Loucy (cell line): ENCODE data around the gene INSYN2B.

Source experiments
- H2AFZ ChIP-seq: fragments of 200-600 bp; sonication (generic); 2 replicates; pipeline ENCODE4 v1.6.0; 2016; ENCODE audit warnings: antibody characterized with exemption, mild to moderate bottlenecking, low read length, moderate library complexity
- H3F3A ChIP-seq: fragments of 200-600 bp; 2 replicates; pipeline ENCODE4 v1.6.0; 2016; ENCODE audit warnings: antibody characterized with exemption, low read depth, mild to moderate bottlenecking
- H3K27me3 ChIP-seq: fragments of 200-600 bp; sonication (generic); 2 replicates; pipeline ENCODE4 v1.6.1; 2014; ENCODE audit warnings: low read length, mild to moderate bottlenecking; ENCODE audit not compliant: insufficient read depth, poor library complexity, severe bottlenecking
- H3K36me3 ChIP-seq: fragments of 200-600 bp; sonication (generic); 2 replicates; pipeline ENCODE4 v1.6.1; 2016; ENCODE audit warnings: low read length; ENCODE audit not compliant: insufficient read depth
- H3K4me1 ChIP-seq: fragments of 200-600 bp; sonication (generic); 2 replicates; pipeline ENCODE4 v1.5.1; 2014; ENCODE audit warnings: low read length, mild to moderate bottlenecking; ENCODE audit not compliant: insufficient read depth, poor library complexity, severe bottlenecking
- H3K4me2 ChIP-seq: fragments of 200-600 bp; sonication (generic); 2 replicates; pipeline ENCODE4 v1.6.0; 2014; ENCODE audit warnings: antibody characterized with exemption, low read length, low read depth, mild to moderate bottlenecking; ENCODE audit not compliant: poor library complexity, severe bottlenecking
- H3K4me3 ChIP-seq: fragments of 200-600 bp; sonication (generic); 2 replicates; pipeline ENCODE4 v1.5.1; 2014; ENCODE audit warnings: low read length, mild to moderate bottlenecking, mixed read lengths; ENCODE audit not compliant: poor library complexity, severe bottlenecking
- H3K79me2 ChIP-seq: fragments of 200-600 bp; sonication (generic); 2 replicates; pipeline ENCODE4 v1.6.1; 2014; ENCODE audit warnings: low read length; ENCODE audit not compliant: insufficient read depth
- H3K9ac ChIP-seq: fragments of 200-600 bp; sonication (generic); 2 replicates; pipeline ENCODE4 v1.6.0; 2014; ENCODE audit warnings: mild to moderate bottlenecking, low read depth, low read length, moderate library complexity; ENCODE audit not compliant: poor library complexity, severe bottlenecking
- H3K9me2 ChIP-seq: fragments of 200-600 bp; sonication (generic); replicated peaks from 2 replicates; pipeline ENCODE4 v1.6.1; 2016; ENCODE audit warnings: low read depth, low read length, mixed read lengths
- H3K9me3 ChIP-seq: fragments of 200-600 bp; sonication (generic); 2 replicates; pipeline ENCODE4 v1.6.1; 2014; ENCODE audit warnings: mild to moderate bottlenecking, antibody characterized with exemption, low read length, low read depth; ENCODE audit not compliant: insufficient read depth
- H4K20me1 ChIP-seq: fragments of 200-600 bp; sonication (generic); 2 replicates; pipeline ENCODE4 v1.6.0; 2014; ENCODE audit warnings: antibody characterized with exemption, low read length, mild to moderate bottlenecking; ENCODE audit not compliant: insufficient read depth, poor library complexity, severe bottlenecking
- CTCF ChIP-seq: fragments of 200-600 bp; sonication (generic); conservative IDR thresholded peaks from 2 replicates; pipeline ENCODE4 v1.5.1; 2014; ENCODE audit warnings: mild to moderate bottlenecking, antibody characterized with exemption, low read length
- EZH2phosphoT487 ChIP-seq: fragments of 200-600 bp; IDR thresholded peaks from 2 replicates; pipeline ENCODE4 v1.6.1; 2018; ENCODE audit warnings: antibody characterized with exemption, mild to moderate bottlenecking, moderate library complexity, borderline replicate concordance

The INSYN2B gene

DNA sequence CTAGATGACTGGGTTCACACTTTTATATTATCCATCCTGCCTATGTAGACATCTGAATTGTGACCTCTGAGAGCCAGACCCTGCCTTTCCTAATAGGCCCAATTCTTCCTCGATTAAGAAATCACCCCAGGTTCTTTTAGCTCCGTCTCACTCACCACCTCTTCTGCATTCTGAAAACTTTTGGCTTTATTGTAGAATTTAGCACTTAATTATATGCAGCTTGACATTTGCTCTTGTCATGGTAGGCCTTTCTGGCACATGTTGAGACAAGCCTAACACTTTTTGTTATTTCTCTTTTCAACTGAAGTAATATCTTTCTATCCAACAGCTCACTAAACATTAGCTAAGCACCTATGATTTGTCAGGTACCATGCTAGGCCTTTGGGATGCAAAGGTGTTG is 163.3 kb downstream of the INSYN2B start:
- Histone ChIP-seq H3K9me2 (no peaks in the 10 kb centered on the region), H3K9me3 (no peaks in the 10 kb centered on the region), H3K4me2 (no peak overlapping the region), H4K20me1 (no peaks in the 10 kb centered on the region), H3K79me2 (no peaks in the 10 kb centered on the region), H3K36me3 (peaks cover 33% of the 10 kb centered on the region; the same call in 1 of the 2 replicates), H3F3A (no peaks in the 10 kb centered on the region), H3K4me3 (no peak overlapping the region), H3K4me1 (no peaks in the 10 kb centered on the region), H2AFZ (no peak overlapping the region), H3K27me3 (no peaks in the 10 kb centered on the region), H3K9ac (no peak overlapping the region)
- TF ChIP-seq CTCF: no peak
- no peak for TF ChIP-seq EZH2phosphoT487

GRCh38 chr5:169814522-169814921 is 165.8 kb downstream of the INSYN2B start:
- H3K36me3 ChIP-seq: peaks cover 39% of the 10 kb centered on the region; the same call in 1 of the 2 replicates
- H3K4me3 ChIP-seq: no peak overlapping the region
- H3K9me3 ChIP-seq: no peaks in the 10 kb centered on the region
- H4K20me1 ChIP-seq: no peaks in the 10 kb centered on the region
- TF ChIP-seq CTCF (no peak), EZH2phosphoT487 (no peak)
- H3K9ac ChIP-seq: no peak overlapping the region
- H3K9me2 ChIP-seq: no peaks in the 10 kb centered on the region
- no peak overlapping the region for H3K4me2 ChIP-seq
- no peaks in the 10 kb centered on the region for H3F3A ChIP-seq
- no peaks in the 10 kb centered on the region for H3K79me2 ChIP-seq
- no peak overlapping the region for H2AFZ ChIP-seq
- no peaks in the 10 kb centered on the region for H3K4me1 ChIP-seq
- H3K27me3 ChIP-seq: no peaks in the 10 kb centered on the region
